Breast epithelium (tissue), 4 donors: ENCODE results near the gene ZNF546. TPM values are rescaled to one million over a fixed set of nuclear protein-coding genes. Genes with fewer than 3 reads are reported as not detected.

ENCODE experiments used
- DNase-seq, 2 donors: peaks; one replicate each; pipeline ENCODE4 v3.0.0-alpha.2; 2019; ENCODE audit warnings: low spot score in 2 of 2
- H3K27ac ChIP-seq, 2 donors: fragments of 200-600 bp; sonication (generic) in 1 of 2; one replicate each; pipeline ENCODE4 v1.5.1; 2016 to 2019; ENCODE audit warnings: mild to moderate bottlenecking in 1 of 2
- H3K27me3 ChIP-seq, 2 donors: fragments of 200-600 bp; sonication (generic) in 1 of 2; one replicate each; pipeline versions ENCODE4 v1.5.1 to v1.6.0; 2017 to 2019; ENCODE audit warnings: control low read depth in 1 of 2, mild to moderate bottlenecking in 1 of 2
- H3K36me3 ChIP-seq: fragments of 200-600 bp; one replicate; pipeline ENCODE4 v1.5.1; 2019
- H3K4me1 ChIP-seq, 2 donors: fragments of 200-600 bp; sonication (generic); one replicate each; pipeline ENCODE4 v1.5.1; 2016 to 2019; ENCODE audit warnings: control low read depth in 1 of 2
- H3K4me3 ChIP-seq, 3 donors: fragments of 200-600 bp; sonication (generic); 1 replicate in 2 of 3; 2 replicates in 1 of 3; pipeline ENCODE4 v1.5.1; 2016 to 2019; ENCODE audit warnings: mild to moderate bottlenecking in 3 of 3, moderate library complexity in 2 of 3
- H3K9me3 ChIP-seq, 2 donors: fragments of 200-600 bp; sonication (generic) in 1 of 2; one replicate each; pipeline ENCODE4 v1.5.1; 2016 to 2019; ENCODE audit warnings: control low read depth in 1 of 2
- POLR2A ChIP-seq: fragments of 450-650 bp; IDR thresholded peaks from one replicate; pipeline ENCODE4 v1.6.1; 2016; ENCODE audit warnings: antibody characterized with exemption, mild to moderate bottlenecking, moderate library complexity
- POLR2AphosphoS5 ChIP-seq, 3 donors: sonication (generic); formaldehyde crosslinking; IDR thresholded peaks; one replicate each; pipeline ENCODE4 v1.6.1; 2017; ENCODE audit warnings: antibody characterized with exemption in 3 of 3
- intact Hi-C: fragments of 100-400 bp; cut with DNase I; formaldehyde crosslinking; loops from one replicate; pipeline ENCODE4 v1.15.1; 2023; ENCODE audit warnings: low total_unique reads
- total RNA-seq, 3 donors: library from RNA; depleted of rRNA; stranded (reverse); fragments of >200 nt; gene quantifications; one replicate each; pipeline ENCODE4 v1.1.0, GENCODE V29; 2016
- TF ChIP-seq, protein P1 (sequence below), 3 donors: fragments of 450-650 bp; IDR thresholded peaks; one replicate each; pipeline ENCODE4 v1.5.1; 2016 to 2017; ENCODE audit warnings: antibody characterized with exemption in 3 of 3, mild to moderate bottlenecking in 3 of 3, moderate library complexity in 3 of 3

ZNF546 gene
- 1 to 10 TPM; 4.3 to 9.7 (median 8.8) TPM for total RNA-seq

DNA sequence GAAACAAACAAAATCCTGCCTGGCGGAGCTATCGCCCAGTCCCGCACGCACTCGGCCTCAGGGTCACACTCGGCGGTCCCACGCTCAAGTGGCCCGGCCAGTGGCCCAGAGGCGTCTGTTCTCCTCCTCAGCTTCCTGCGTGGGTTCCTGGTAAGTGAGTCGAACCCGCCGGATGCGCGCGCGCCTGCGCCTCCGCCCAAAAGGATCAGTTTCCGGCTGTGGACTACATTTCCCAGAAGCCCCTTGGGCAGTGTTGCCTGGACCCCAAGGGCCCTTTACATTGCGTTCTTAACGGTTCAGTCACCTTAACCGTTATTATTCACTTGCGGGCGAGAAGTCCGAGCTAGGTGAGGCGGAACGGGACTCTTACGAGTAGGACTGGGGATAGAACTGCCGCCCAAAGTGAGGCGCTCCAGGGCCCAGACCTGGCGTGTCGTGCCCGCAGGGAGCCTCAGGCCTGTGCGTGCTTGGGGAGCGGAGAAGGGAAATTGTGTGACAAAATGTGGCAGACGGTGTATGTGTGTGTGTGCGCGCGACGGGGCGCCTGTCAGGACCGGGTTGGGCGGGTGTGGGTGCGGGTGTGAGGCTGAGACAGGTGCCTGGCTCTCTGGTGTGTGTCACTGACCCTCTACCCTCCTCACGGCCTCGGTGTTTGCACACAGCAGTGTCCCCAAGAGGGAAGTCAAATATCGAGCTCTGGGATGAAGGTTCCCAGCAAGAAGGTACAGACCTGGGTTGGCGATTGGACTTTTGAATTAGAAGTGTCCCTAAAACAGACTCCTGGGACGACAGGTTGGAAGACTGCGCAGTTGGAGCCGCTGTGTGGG, at the start of gene ZNF546:
TSS of gene ZNF546 (plus strand) at position 250 of the 827 bp plus-strand sequence. CDS start 1,267 bp downstream, outside the sequence.
- intact Hi-C loops: no loop called here
- peak within 1 kb of the TSS; percentile 66 to 74 (median 71) for H3K4me3 ChIP-seq
- H3K36me3 ChIP-seq: no peaks in the 10 kb centered on the region
- H3K27me3 ChIP-seq: no peaks in the 10 kb centered on the region
- peak within 1 kb of the TSS; percentile 85 to 94 for H3K27ac ChIP-seq
- TF ChIP-seq POLR2AphosphoS5 (IDR thresholded peaks at IDR 0.05): peak; percentile 87 to 95 (median 93)
- TF ChIP-seq, protein P1, sequence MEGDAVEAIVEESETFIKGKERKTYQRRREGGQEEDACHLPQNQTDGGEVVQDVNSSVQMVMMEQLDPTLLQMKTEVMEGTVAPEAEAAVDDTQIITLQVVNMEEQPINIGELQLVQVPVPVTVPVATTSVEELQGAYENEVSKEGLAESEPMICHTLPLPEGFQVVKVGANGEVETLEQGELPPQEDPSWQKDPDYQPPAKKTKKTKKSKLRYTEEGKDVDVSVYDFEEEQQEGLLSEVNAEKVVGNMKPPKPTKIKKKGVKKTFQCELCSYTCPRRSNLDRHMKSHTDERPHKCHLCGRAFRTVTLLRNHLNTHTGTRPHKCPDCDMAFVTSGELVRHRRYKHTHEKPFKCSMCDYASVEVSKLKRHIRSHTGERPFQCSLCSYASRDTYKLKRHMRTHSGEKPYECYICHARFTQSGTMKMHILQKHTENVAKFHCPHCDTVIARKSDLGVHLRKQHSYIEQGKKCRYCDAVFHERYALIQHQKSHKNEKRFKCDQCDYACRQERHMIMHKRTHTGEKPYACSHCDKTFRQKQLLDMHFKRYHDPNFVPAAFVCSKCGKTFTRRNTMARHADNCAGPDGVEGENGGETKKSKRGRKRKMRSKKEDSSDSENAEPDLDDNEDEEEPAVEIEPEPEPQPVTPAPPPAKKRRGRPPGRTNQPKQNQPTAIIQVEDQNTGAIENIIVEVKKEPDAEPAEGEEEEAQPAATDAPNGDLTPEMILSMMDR (IDR thresholded peaks at IDR 0.05): no peak
- peak; percentile 85 for TF ChIP-seq POLR2A
- H3K4me1 ChIP-seq: peaks cover 0 to 7% of the 10 kb centered on the region in 2 donors
- peaks cover 9 to 13% of the 10 kb centered on the region in 2 donors for H3K9me3 ChIP-seq
- DNase-seq: peak; percentile 81 to 82

DNA sequence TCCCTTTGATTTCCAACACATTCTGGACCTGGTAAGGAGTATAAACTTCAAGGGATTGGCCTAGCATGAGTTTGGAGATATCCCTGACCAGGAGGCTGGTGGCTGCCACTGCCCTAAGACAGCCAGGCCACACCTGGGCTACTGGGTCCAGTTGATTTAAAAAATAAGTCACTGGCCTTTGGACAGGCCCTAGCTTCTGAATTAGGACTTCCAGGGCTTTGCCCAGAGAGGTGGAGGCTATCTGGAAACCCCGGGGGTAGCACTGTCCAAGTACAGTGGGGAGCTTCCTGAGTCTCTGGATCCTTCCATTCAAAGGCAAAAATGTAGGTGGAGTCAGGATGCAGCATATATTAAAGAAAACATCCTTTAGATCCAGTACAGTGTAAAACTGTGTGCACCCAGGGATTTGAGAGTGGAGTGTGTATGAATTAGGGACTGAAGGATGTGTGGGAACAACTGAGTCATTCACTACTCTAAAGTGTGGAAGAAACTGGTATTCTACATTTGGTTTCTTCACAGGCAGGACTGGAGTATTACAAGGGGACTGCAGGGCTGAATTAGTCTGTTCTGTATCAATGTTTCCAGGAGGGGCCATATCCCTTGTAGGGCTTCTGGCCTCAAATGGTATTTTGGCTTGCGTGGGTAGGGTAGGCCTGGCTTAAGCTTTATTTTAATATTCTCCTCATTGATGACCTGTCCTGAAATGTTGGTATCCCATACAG, 47.7 kb upstream of the ZNF546 start:
- Histone ChIP-seq H3K36me3 (no peaks in the 10 kb centered on the region), H3K9me3 (no peaks in the 10 kb centered on the region), H3K27ac (no peak overlapping the region), H3K27me3 (no peaks in the 10 kb centered on the region), H3K4me1 (no peaks in the 10 kb centered on the region), H3K4me3 (no peak overlapping the region)
- intact Hi-C loops: no loop called here
- TF ChIP-seq, protein P1 (IDR thresholded peaks at IDR 0.05): no peak
- no peak for DNase-seq

DNA sequence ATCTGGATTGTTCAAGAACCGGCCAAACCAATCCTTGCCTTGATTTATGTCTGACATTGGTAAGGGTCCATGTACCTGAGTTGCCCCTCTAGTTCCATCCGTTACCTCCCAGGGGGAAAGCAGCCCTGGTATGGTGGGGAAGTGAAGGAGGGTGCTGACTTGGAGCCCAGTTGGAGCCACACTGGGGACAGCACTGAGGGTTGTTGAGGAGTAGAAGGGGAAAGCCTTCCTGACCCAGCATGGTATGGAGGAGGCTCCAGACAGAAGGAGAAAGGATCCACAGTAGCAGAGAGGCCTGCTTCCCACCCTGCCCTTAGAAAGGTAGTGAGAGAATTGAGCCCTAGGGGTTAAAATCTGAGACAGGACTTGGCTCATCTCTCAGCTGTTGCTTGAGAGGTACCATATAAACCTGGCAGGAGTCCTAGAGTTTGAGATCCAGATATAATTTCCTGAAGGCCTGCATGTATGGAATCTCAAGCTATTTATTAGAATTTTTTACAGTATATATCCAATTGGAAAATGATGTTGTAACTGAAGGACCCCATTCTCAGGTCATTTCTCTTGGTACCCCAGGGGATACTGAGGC, 45.7 kb upstream of the ZNF546 start:
- intact Hi-C loops: no loop called here

DNA sequence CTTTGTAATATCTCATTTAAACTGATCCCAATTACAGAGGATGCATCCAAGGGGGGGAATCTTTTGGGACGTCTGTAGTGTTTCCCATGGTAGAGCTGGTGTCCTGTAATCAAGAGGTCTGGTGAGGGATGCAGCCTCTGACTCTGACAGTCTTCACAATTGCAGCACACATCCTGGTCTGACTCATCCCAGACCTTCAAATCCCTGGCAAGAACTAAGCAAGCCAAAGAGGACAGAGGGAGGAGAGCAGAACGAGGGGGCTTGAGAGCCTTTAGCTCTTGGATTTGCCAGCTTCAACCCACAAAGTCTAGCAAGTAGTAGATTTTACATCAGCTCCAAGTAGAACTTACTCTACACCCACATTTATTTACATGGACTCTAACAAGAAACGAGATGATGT, 45.2 kb upstream of the ZNF546 start:
- Histone ChIP-seq H3K4me3 (no peak overlapping the region), H3K9me3 (no peaks in the 10 kb centered on the region), H3K27me3 (no peaks in the 10 kb centered on the region), H3K27ac (no peak overlapping the region), H3K36me3 (no peaks in the 10 kb centered on the region), H3K4me1 (no peaks in the 10 kb centered on the region)
- intact Hi-C loops: no loop called here
- TF ChIP-seq POLR2AphosphoS5 (IDR thresholded peaks at IDR 0.05) (no peak), POLR2A (no peak)
- TF ChIP-seq, protein P1 (IDR thresholded peaks at IDR 0.05): no peak
- no peak for DNase-seq

More for the DNA sequence above, 45.7 kb upstream of the ZNF546 start:
- TF ChIP-seq POLR2AphosphoS5 (IDR thresholded peaks at IDR 0.05) (no peak), POLR2A (no peak)
- TF ChIP-seq, protein P1 (IDR thresholded peaks at IDR 0.05): no peak
- Histone ChIP-seq H3K4me1 (no peaks in the 10 kb centered on the region), H3K27ac (no peak overlapping the region), H3K36me3 (no peaks in the 10 kb centered on the region), H3K4me3 (no peak overlapping the region), H3K27me3 (no peaks in the 10 kb centered on the region), H3K9me3 (no peaks in the 10 kb centered on the region)
- no peak for DNase-seq
